Liver (tissue), 9 donors: Measurements from ENCODE around the gene TCF7L2. TPM values are rescaled to one million over a fixed set of nuclear protein-coding genes. Genes with fewer than 3 reads are reported as not detected.

Source experiments
- DNase-seq: peaks from one replicate; pipeline ENCODE4 v3.0.0-alpha.2; 2017; ENCODE audit warnings: low spot score
- H3K27ac ChIP-seq, 2 donors: one replicate each; pipeline ENCODE4 v1.7.0; 2013; ENCODE audit warnings: inconsistent platforms in 2 of 2, low read length in 2 of 2, control low read depth in 1 of 2, low read depth in 1 of 2, mild to moderate bottlenecking in 1 of 2
- H3K27me3 ChIP-seq, 4 donors: one replicate each; pipeline versions ENCODE4 v1.6.1 to v1.7.0; 2013; ENCODE audit warnings: low read length in 3 of 4, inconsistent platforms in 1 of 4, mild to moderate bottlenecking in 1 of 4, moderate library complexity in 1 of 4; ENCODE audit not compliant: control insufficient read depth in 4 of 4, insufficient read depth in 4 of 4
- H3K36me3 ChIP-seq, 4 donors: one replicate each; pipeline versions ENCODE4 v1.6.1 to v1.7.0; 2013; ENCODE audit warnings: low read length in 3 of 4, mild to moderate bottlenecking in 3 of 4, low read depth in 1 of 4, moderate library complexity in 1 of 4; ENCODE audit not compliant: control insufficient read depth in 4 of 4, insufficient read depth in 3 of 4
- H3K4me1 ChIP-seq, 4 donors: one replicate each; pipeline versions ENCODE4 v1.6.1 to v1.7.0; 2013; ENCODE audit warnings: low read length in 3 of 4, mild to moderate bottlenecking in 3 of 4, moderate library complexity in 1 of 4; ENCODE audit not compliant: control insufficient read depth in 4 of 4, insufficient read depth in 4 of 4
- H3K4me3 ChIP-seq, 3 donors: one replicate each; pipeline versions ENCODE4 v1.6.1 to v1.7.0; 2013; ENCODE audit warnings: low read length in 3 of 3, control low read depth in 1 of 3, low read depth in 1 of 3, mild to moderate bottlenecking in 1 of 3
- H3K9ac ChIP-seq, 2 donors: one replicate each; pipeline ENCODE4 v1.7.0; 2013; ENCODE audit warnings: low read length in 2 of 2, mild to moderate bottlenecking in 2 of 2, moderate library complexity in 2 of 2, control low read depth in 1 of 2, low read depth in 1 of 2
- H3K9me3 ChIP-seq, 4 donors: one replicate each; pipeline versions ENCODE4 v1.6.1 to v1.7.0; 2013; ENCODE audit warnings: low read length in 3 of 4; ENCODE audit not compliant: control insufficient read depth in 4 of 4
- ATF3 ChIP-seq: IDR thresholded peaks from 2 replicates; pipeline ENCODE4 v1.6.1; 2016; ENCODE audit warnings: antibody characterized with exemption
- CTCF ChIP-seq: fragments of 150-350 bp; IDR thresholded peaks from 2 replicates; pipeline ENCODE4 v1.5.1; 2017; ENCODE audit warnings: improper control_type of control experiment, low read depth, low read length; ENCODE audit not compliant: missing input control
- EGR1 ChIP-seq, 2 donors: IDR thresholded peaks; 2 replicates each; pipeline ENCODE4 v1.6.1; 2016 to 2018; ENCODE audit warnings: antibody characterized with exemption in 2 of 2, low read depth in 2 of 2
- FOXA1 ChIP-seq: IDR thresholded peaks from 2 replicates; pipeline ENCODE4 v1.6.1; 2016; ENCODE audit warnings: antibody characterized with exemption
- FOXA2 ChIP-seq: IDR thresholded peaks from 2 replicates; pipeline ENCODE4 v1.6.1; 2016; ENCODE audit warnings: antibody characterized with exemption
- GABPA ChIP-seq, 2 donors: IDR thresholded peaks in 1 of 2; conservative IDR thresholded peaks in 1 of 2; 2 replicates each; pipeline ENCODE4 v1.6.1; 2016; ENCODE audit warnings: antibody characterized with exemption in 2 of 2, mild to moderate bottlenecking in 1 of 2, moderate library complexity in 1 of 2
- HNF4A ChIP-seq, 2 donors: conservative IDR thresholded peaks; 2 replicates each; pipeline ENCODE4 v1.6.1; 2016; ENCODE audit warnings: antibody characterized with exemption in 2 of 2, mild to moderate bottlenecking in 2 of 2
- HNF4G ChIP-seq: IDR thresholded peaks from 2 replicates; pipeline ENCODE4 v1.6.1; 2016; ENCODE audit warnings: antibody characterized with exemption
- JUND ChIP-seq, 2 donors: IDR thresholded peaks; 2 replicates each; pipeline ENCODE4 v1.6.1; 2016; ENCODE audit warnings: antibody characterized with exemption in 2 of 2
- MAX ChIP-seq: IDR thresholded peaks from 2 replicates; pipeline ENCODE4 v1.6.1; 2016; ENCODE audit warnings: antibody characterized with exemption
- NR2F2 ChIP-seq: IDR thresholded peaks from 2 replicates; pipeline ENCODE4 v1.6.1; 2016; ENCODE audit warnings: antibody characterized with exemption
- RAD21 ChIP-seq, 2 donors: IDR thresholded peaks; 2 replicates each; pipeline ENCODE4 v1.6.1; 2016; ENCODE audit warnings: antibody characterized with exemption in 2 of 2, mild to moderate bottlenecking in 2 of 2
- REST ChIP-seq: IDR thresholded peaks from 2 replicates; pipeline ENCODE4 v1.6.1; 2016; ENCODE audit warnings: antibody characterized with exemption, mild to moderate bottlenecking
- RXRA ChIP-seq, 2 donors: IDR thresholded peaks; 2 replicates each; pipeline ENCODE4 v1.6.1; 2017 to 2018; ENCODE audit warnings: antibody characterized with exemption in 2 of 2, mild to moderate bottlenecking in 1 of 2
- SP1 ChIP-seq: IDR thresholded peaks from 2 replicates; pipeline ENCODE4 v1.6.1; 2018; ENCODE audit warnings: antibody characterized with exemption, mild to moderate bottlenecking
- TAF1 ChIP-seq: conservative IDR thresholded peaks from 2 replicates; pipeline ENCODE4 v1.6.1; 2016; ENCODE audit warnings: antibody characterized with exemption, mild to moderate bottlenecking
- YY1 ChIP-seq: IDR thresholded peaks from 2 replicates; pipeline ENCODE4 v1.6.1; 2016; ENCODE audit warnings: antibody characterized with exemption, mild to moderate bottlenecking
- ZBTB33 ChIP-seq: IDR thresholded peaks from 2 replicates; pipeline ENCODE4 v1.6.1; 2016; ENCODE audit warnings: antibody characterized with exemption
- WGBS: extraction: QIAGEN DNeasy Blood & Tissue Kit; methylation state at CpG from one replicate; pipeline ENCODE4 v1.1.7; 2013; 5-methylcytosine and 5-hydroxymethylcytosine counted together
- polyA plus RNA-seq, 2 donors: library from polyadenylated mRNA; stranded (reverse) in 1 of 2; unstranded in 1 of 2; fragments of 200-250 nt in 1 of 2; fragments of >200 nt in 1 of 2; fragmentation: Nextera tagmentation in 1 of 2; extraction: Ambion mirVana in 1 of 2; gene quantifications; one replicate each; pipeline versions ENCODE4 v1.2.1 to v1.2.3, GENCODE V29; 2013 to 2015
- total RNA-seq, 2 donors: library from RNA; depleted of rRNA; stranded (reverse); fragments of >200 nt; gene quantifications; one replicate each; pipeline ENCODE4 v1.2.3, GENCODE V29; 2014
- donor health status: healthy.
- donor health status: healthy.
- donor health status: healthy.
- donor health status: healthy.
- donor health status: healthy.

The TCF7L2 gene
- total and polyA plus RNA-seq, 4 donors = 4.9 to 18.0 (median 8.3) TPM

- H3K4me1 ChIP-seq = peaks cover 2 to 5% (median 3%) of the 10 kb centered on the region in 4 donors
- 97% methylated on average over 2 of the region's 2 CpGs for WGBS
- DNase-seq = no peak
- H3K27me3 ChIP-seq = no peaks in the 10 kb centered on the region
- peaks cover 1 to 4% (median 3%) of the 10 kb centered on the region in 4 donors for H3K36me3 ChIP-seq
- H3K9ac ChIP-seq = no peak overlapping the region
- no peaks in the 10 kb centered on the region for H3K9me3 ChIP-seq
- TF ChIP-seq CTCF (no peak), RXRA (IDR thresholded peaks at IDR 0.05) (no peak), MAX (no peak), NR2F2 (no peak), EGR1 (IDR thresholded peaks at IDR 0.05; ENCODE audit: low read depth in 2 of 2) (no peak), RAD21 (IDR thresholded peaks at IDR 0.05) (no peak), HNF4G (no peak), HNF4A (conservative IDR thresholded peaks at IDR 0.05) (no peak), YY1 (no peak), JUND (IDR thresholded peaks at IDR 0.05) (no peak)
- H3K4me3 ChIP-seq = no peak overlapping the region
- H3K27ac ChIP-seq = peak overlapping the region; percentile 8 to 16
These were observed 138.1 kb downstream of the TCF7L2 start for GRCh38 chr10:113088194-113088593.

- Histone ChIP-seq H3K27ac (no peak overlapping the region), H3K36me3 (peaks cover 0 to 4% (median 3%) of the 10 kb centered on the region in 4 donors), H3K4me1 (peaks cover 2 to 5% (median 3%) of the 10 kb centered on the region in 4 donors), H3K4me3 (no peak overlapping the region), H3K9me3 (no peaks in the 10 kb centered on the region), H3K9ac (no peak overlapping the region), H3K27me3 (no peaks in the 10 kb centered on the region)
- TF ChIP-seq GABPA (IDR thresholded peaks at IDR 0.05 in 1 of 2, conservative IDR thresholded peaks at IDR 0.05 in 1 of 2) (no peak), CTCF (no peak), RXRA (IDR thresholded peaks at IDR 0.05) (no peak), RAD21 (IDR thresholded peaks at IDR 0.05) (no peak), HNF4A (conservative IDR thresholded peaks at IDR 0.05) (no peak), MAX (no peak), NR2F2 (no peak), SP1 (no peak), ZBTB33 (no peak), ATF3 (no peak), FOXA1 (no peak), YY1 (no peak), EGR1 (IDR thresholded peaks at IDR 0.05; ENCODE audit: low read depth in 2 of 2) (no peak), FOXA2 (no peak), JUND (IDR thresholded peaks at IDR 0.05) (no peak), REST (no peak), HNF4G (no peak), TAF1 (no peak)
- WGBS = 79% methylated on average over 9 of the region's 9 CpGs
- peak; percentile 55 for DNase-seq
These were observed 139.5 kb downstream of the TCF7L2 start for GRCh38 chr10:113089551-113089950.
